HFF-Myc (cell line): Measurements from ENCODE around the gene SETD2.

Experiments
- DNase-seq: peaks from one replicate; pipeline ENCODE4 v3.0.0-alpha.2; 2011; ENCODE audit warnings: low read depth; ENCODE audit errors: extremely low read depth
- H3K4me3 ChIP-seq: replicated peaks from 2 replicates; pipeline ENCODE4 v1.5.1; 2011; ENCODE audit warnings: low read depth, mild to moderate bottlenecking, control low read depth, low read length
- CTCF ChIP-seq: IDR thresholded peaks from 2 replicates; pipeline ENCODE4 v1.5.1; 2012; ENCODE audit warnings: mild to moderate bottlenecking, low read depth, low read length, control low read depth; ENCODE audit errors: missing control alignments

SETD2 gene

GRCh38 chr3:47007001-47007400 lies 156.9 kb downstream of the SETD2 start:
- no peak for TF ChIP-seq CTCF
- H3K4me3 ChIP-seq, result no peak overlapping the region
- DNase-seq, result no peak

- H3K4me3 ChIP-seq, result no peak overlapping the region
- no peak for DNase-seq
- TF ChIP-seq CTCF, result no peak
Observed at GRCh38 chr3:47006145-47006651, 157.7 kb downstream of the SETD2 start.

DNA sequence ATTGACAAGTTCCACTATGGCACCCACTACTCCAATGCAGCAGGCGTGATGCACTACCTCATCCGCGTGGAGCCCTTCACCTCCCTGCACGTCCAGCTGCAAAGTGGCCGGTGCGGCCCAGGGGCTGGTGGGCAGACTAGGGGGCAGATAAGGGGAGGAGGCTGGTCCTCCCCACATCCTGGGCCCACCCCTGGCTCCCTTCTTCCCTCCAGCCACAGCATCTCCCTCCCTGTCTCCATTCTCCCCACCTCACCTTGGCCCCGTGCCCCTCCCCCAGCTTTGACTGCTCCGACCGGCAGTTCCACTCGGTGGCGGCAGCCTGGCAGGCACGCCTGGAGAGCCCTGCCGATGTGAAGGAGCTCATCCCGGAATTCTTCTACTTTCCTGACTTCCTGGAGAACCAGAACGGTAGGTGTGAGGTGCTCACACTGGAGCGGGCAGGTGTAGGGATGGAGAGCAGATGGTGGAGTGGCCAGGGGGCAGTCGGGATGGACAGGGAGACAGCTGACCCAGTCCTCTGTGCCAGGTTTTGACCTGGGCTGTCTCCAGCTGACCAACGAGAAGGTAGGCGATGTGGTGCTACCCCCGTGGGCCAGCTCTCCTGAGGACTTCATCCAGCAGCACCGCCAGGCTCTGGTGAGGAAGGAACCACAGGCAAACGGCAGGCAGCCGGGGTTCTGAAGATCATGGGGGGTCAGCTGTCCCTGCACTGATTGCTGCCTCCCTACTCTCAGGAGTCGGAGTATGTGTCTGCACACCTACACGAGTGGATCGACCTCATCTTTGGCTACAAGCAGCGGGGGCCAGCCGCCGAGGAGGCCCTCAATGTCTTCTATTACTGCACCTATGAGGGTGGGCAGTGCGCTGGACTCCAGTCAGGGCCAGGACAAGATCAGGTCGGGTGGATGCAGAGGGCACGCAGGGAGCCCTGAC lies 158.4 kb downstream of the SETD2 start:
- TF ChIP-seq CTCF, result no peak
- no peak for DNase-seq
- no peak overlapping the region for H3K4me3 ChIP-seq

DNA sequence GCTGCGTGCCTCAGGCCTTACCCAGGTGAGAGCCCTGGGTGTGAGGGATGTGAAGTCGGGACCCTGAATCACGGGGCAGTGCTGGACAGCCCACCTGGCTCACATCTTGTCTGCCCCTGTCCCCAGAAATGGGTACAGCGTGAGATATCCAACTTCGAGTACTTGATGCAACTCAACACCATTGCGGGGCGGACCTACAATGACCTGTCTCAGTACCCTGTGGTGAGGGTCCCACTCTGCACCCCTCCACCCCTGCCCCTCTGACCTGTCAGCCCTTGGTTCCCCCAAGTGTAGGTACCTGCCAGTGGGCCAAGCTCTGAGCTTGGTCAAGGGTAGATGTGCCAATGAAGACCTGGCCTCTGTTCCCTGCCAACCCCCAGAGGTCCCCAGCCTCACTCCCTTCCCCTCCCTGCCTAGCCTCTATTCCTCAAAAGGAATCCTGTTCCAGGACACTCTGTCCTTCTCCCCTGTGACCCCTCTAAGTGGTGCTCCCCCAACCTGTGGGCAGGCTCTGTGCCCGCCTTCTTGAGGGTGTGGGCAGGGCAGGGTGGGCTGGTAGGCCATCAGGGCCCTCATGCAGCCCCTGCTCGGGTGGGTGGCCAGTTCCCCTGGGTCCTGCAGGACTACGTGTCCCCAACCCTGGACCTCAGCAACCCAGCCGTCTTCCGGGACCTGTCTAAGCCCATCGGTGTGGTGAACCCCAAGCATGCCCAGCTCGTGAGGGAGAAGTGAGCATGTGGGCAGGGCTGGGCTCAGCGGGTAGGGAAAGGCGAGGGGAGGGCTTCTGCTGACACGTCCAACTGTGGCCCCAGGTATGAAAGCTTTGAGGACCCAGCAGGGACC lies 159.3 kb downstream of the SETD2 start:
- no peak overlapping the region for H3K4me3 ChIP-seq
- TF ChIP-seq CTCF, result no peak
- no peak for DNase-seq

DNA sequence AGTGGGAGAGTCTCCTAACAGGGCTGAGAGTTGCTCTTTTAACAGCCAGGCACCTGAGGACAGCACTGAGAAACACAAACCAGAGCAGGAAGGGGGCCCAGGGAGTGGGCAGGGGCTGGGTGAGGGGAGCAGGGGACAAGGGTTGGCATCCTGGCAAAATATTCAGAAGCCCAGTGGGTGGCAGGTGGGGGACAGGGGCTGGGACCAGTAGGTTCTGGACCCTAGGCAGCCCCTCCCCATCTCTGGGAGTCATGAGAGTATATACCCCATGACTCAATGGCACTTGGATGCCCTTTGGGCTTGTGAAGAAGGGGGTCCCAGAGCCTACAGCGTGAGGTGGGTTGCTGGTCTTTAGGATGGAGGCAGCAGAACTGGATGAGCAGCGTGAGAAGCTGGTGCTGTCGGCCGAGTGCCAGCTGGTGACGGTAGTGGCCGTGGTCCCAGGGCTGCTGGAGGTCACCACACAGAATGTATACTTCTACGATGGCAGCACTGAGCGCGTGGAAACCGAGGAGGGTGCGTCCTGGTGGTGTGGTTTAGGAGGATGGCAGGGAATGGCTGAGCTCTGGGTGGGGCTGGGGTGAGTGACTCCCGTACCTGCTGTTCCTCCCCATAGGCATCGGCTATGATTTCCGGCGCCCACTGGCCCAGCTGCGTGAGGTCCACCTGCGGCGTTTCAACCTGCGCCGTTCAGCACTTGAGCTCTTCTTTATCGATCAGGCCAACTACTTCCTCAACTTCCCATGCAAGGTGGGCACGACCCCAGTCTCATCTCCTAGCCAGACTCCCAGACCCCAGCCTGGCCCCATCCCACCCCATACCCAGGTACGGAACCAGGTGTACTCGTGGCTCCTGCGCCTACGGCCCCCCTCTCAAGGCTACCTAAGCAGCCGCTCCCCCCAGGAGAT lies 160.2 kb downstream of the SETD2 start:
- no peak for DNase-seq
- TF ChIP-seq CTCF, result no peak
- no peak overlapping the region for H3K4me3 ChIP-seq

DNA sequence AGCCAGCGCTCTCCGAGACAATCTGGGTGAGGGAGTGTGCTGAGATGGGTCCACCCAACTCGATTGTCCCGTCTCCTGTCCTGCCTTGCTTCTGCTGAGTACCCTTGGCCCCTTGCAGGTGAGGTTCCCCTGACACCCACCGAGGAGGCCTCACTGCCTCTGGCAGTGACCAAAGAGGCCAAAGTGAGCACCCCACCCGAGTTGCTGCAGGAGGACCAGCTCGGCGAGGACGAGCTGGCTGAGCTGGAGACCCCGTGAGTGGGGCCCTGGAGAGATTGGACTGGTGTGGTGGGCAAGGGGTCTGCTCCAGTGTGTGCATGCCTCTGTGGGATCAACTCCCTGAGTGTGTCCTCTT lies 160.9 kb downstream of the SETD2 start:
- no peak overlapping the region for H3K4me3 ChIP-seq
- no peak for DNase-seq
- no peak for TF ChIP-seq CTCF
